Measurements from ENCODE around the gene WBP2. TPM values are rescaled to one million over a fixed set of nuclear protein-coding genes. Genes with fewer than 3 reads are reported as not detected.
A peak's percentile ranks its signal among the peaks of the same experiment; 100 is the strongest.

Gene WBP2
- total and polyA plus RNA-seq, 10 of the 15 experiments (the other 5 are each of a cell fraction or from before 2014, with no cell fraction given): 1.5 to 57.3 (median 27.5) TPM

GRCh38 chr17:75876938-75877751 lies 22.0 kb upstream of the WBP2 start:
- no peak for DNase-seq (ENCODE audit: low read depth, low spot score)
- ChIA-PET RAD21 (ENCODE audit: unreplicated experiment) (interaction anchor here (1.6 to 2.4 kb wide), 3 partner anchors 18 to 31 kb away, joined by 5 to 16 read pairs (median 11); partner anchors contain the start of gene WBP2), CTCF (interaction anchor here (0.6 to 7.9 kb wide), 15 partner anchors 10 to 603 kb away, joined by 3 to 81 read pairs (median 4); partner anchors contain the start of genes GALK1, TRIM65 and WBP2), POLR2A (interaction anchor here (0.6 to 3.7 kb wide), 7 partner anchors 12 to 112 kb away, joined by 3 to 27 read pairs (median 3); partner anchors contain the start of gene GALK1), SMC1A (ENCODE audit: uncharacterized antibody, unreplicated experiment) (interaction anchor here (0.5 to 1.9 kb wide), 5 partner anchors 18 to 278 kb away, joined by 3 to 8 read pairs (median 3); partner anchors contain the start of genes GALK1 and WBP2)
- H3K27ac ChIP-seq (ENCODE audit: control insufficient read depth, insufficient read depth): no peak overlapping the region
- H3K4me2 ChIP-seq (ENCODE audit: control insufficient read depth, insufficient read depth): peak overlapping the region; percentile 92
- no peaks in the 10 kb centered on the region for H4K20me1 ChIP-seq (ENCODE audit: control insufficient read depth, insufficient read depth)
- BruUV-seq (replicated peaks): no TSS peak
- intact Hi-C loops (cut with micrococcal nuclease; ENCODE audit: unreplicated experiment): no loop called here
- H2AFZ ChIP-seq (ENCODE audit: control insufficient read depth, low read depth, low read length): peak overlapping the region; percentile 61
- FAIRE-seq: no peak
- in situ Hi-C loops (cut with MboI): no loop called here
- no peaks in the 10 kb centered on the region for H3K9me3 ChIP-seq (replicated peaks; ENCODE audit: control insufficient read depth, insufficient read depth, low read length)
- WGBS (ENCODE audit: insufficient coverage, insufficient replicate concordance, low lambda C conversion rate, missing lambda C conversion rate): 5% methylated on average over 29 of the region's 41 CpGs
- ATAC-seq: peak; percentile 59
- H3K36me3 ChIP-seq (ENCODE audit: control insufficient read depth in 2 of 2, insufficient read depth in 2 of 2, low read length in 1 of 2): no peaks in the 10 kb centered on the region
- H3K4me1 ChIP-seq (ENCODE audit: control insufficient read depth, insufficient read depth, low read length): peaks cover 25% of the 10 kb centered on the region
- H3K79me2 ChIP-seq (ENCODE audit: control insufficient read depth, insufficient read depth, low read length): no peaks in the 10 kb centered on the region
- H3K27me3 ChIP-seq (replicated peaks in 1 of 2; ENCODE audit: control insufficient read depth in 2 of 2, insufficient read depth in 2 of 2, low read length in 1 of 2): peaks cover 2% of the 10 kb centered on the region in 2 experiments
- H3K9ac ChIP-seq (ENCODE audit: control insufficient read depth, insufficient read depth, low read length): peak overlapping the region; percentile 24; the same call in 1 of the 2 replicates
- H3K4me3 ChIP-seq: peak overlapping the region; percentile 39; the same call in 1 of the 2 replicates
- TF ChIP-seq SMARCA5 (IDR thresholded peaks at IDR 0.05) (no peak), MEF2B (IDR thresholded peaks at IDR 0.05; ENCODE audit: partially characterized antibody, poor library complexity, severe bottlenecking) (no peak), NRF1 (conservative IDR thresholded peaks at IDR 0.05; ENCODE audit: low read depth, low read length) (no peak), ZNF384 (IDR thresholded peaks at IDR 0.05; ENCODE audit: borderline replicate concordance, low read depth, low read length) (no peak), RELB (IDR thresholded peaks at IDR 0.05; ENCODE audit: low read depth) (peak; percentile 63; the same call in 1 of the 2 replicates), MTA3 (IDR thresholded peaks at IDR 0.05; ENCODE audit: borderline replicate concordance, low read length) (no peak), MLLT1 (IDR thresholded peaks at IDR 0.05) (no peak), ZNF24 (IDR thresholded peaks at IDR 0.05) (no peak), PML (IDR thresholded peaks at IDR 0.05; ENCODE audit: low read length) (no peak), CTCF (IDR thresholded peaks at IDR 0.05 in 2 of 3, conservative IDR thresholded peaks at IDR 0.05 in 1 of 3; ENCODE audit: control insufficient read depth in 2 of 3, extremely low read depth in 1 of 3, insufficient read depth in 1 of 3, low read depth in 3 of 3, low read length in 3 of 3) (peak in 1 of 3 experiments; percentile 40; a peak in 1 of 6 replicates), REST (IDR thresholded peaks at IDR 0.05; ENCODE audit: low read depth, low read length) (no peak), ZZZ3 (IDR thresholded peaks at IDR 0.05; ENCODE audit: control insufficient read depth, insufficient read length, low read depth) (no peak)

Data from GM12878 (cell line).